ENCODE measurements around the gene ME3. TPM values are rescaled to one million over a fixed set of nuclear protein-coding genes. Genes with fewer than 3 reads are reported as not detected.

ME3 gene
- total and polyA plus RNA-seq, 4 donors, result 1.4 to 7.2 (median 2.3) TPM

DNA sequence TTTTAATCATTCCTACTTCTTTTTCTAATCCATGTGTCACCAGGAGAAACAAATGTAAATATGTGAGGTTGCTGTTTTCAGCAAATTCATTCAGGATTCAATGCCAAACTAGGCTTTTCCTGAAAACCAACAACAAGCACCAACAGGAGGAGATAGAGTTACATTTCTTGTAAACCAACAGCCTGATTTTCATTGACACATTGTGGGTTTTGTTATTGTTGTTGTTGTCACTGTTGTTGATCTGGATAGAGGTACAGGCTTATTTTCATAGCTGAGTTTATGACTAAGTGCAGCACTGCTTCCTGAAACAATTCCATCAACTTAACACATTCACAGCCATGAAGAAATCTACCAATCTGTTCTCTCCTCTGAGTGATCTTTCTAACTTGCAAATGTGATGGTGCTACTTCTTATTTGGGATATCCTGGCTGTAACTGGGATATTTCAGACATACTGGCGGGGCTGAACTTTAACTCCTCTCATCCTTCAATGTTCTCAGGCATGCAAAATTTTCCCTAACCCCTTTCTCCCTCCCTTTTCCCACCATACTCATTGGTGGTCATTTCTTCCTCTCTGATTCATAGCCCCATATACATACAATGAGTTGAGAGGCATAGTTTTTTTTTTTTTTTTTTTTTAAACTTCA is 65.5 kb downstream of the ME3 start (continued):
- TF ChIP-seq, protein P1, sequence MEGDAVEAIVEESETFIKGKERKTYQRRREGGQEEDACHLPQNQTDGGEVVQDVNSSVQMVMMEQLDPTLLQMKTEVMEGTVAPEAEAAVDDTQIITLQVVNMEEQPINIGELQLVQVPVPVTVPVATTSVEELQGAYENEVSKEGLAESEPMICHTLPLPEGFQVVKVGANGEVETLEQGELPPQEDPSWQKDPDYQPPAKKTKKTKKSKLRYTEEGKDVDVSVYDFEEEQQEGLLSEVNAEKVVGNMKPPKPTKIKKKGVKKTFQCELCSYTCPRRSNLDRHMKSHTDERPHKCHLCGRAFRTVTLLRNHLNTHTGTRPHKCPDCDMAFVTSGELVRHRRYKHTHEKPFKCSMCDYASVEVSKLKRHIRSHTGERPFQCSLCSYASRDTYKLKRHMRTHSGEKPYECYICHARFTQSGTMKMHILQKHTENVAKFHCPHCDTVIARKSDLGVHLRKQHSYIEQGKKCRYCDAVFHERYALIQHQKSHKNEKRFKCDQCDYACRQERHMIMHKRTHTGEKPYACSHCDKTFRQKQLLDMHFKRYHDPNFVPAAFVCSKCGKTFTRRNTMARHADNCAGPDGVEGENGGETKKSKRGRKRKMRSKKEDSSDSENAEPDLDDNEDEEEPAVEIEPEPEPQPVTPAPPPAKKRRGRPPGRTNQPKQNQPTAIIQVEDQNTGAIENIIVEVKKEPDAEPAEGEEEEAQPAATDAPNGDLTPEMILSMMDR (IDR thresholded peaks at IDR 0.05; ENCODE audit: low read depth, low read length, missing input control), result no peak
- no peak for TF ChIP-seq RXRA (IDR thresholded peaks at IDR 0.05)

DNA sequence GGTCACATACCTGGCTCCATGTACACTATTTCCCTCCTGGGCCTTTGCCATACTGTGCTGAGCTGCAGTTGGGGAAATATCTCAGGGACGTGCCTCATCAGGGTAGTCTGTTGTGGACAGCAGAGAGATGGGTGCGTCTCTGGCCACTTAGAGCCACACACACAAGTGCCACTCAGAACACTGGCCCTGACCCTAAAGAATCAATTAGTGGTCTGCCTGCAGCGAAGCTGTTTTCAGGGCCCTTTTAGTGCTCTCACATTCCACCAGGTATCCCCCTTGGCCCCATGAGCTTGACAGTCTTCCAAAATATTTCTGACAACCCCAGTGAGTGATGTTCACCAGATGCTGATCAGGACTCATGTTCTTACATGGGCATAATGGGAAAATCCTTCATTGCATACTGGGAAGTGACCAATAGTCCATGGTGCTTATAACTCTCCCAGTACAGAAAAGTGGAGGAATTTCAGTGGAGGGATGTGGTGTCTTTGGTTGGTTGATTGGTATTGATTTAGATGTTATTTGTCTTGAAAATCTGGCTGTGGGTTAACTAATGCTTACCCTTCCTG is 66.1 kb downstream of the ME3 start:
- no peak overlapping the region for H3K27ac ChIP-seq (ENCODE audit: low read depth in 1 of 2, low read length in 2 of 2)
- H3K9ac ChIP-seq (ENCODE audit: low read depth in 1 of 2, low read length in 2 of 2), result no peak overlapping the region
- peaks cover 0 to 5% (median 1%) of the 10 kb centered on the region in 4 donors for H3K4me1 ChIP-seq (ENCODE audit: control insufficient read depth in 4 of 4, insufficient read depth in 4 of 4, low read length in 3 of 4)
- no peaks in the 10 kb centered on the region for H3K27me3 ChIP-seq (ENCODE audit: control insufficient read depth in 4 of 4, insufficient read depth in 4 of 4, low read length in 3 of 4)
- DNase-seq (ENCODE audit: low spot score), result no peak
- H3K9me3 ChIP-seq (ENCODE audit: control insufficient read depth in 4 of 4, low read length in 3 of 4), result no peaks in the 10 kb centered on the region
- no peak overlapping the region for H3K4me3 ChIP-seq (ENCODE audit: low read depth in 1 of 3, low read length in 3 of 3)
- H3K36me3 ChIP-seq (ENCODE audit: control insufficient read depth in 4 of 4, insufficient read depth in 3 of 4, low read depth in 1 of 4, low read length in 3 of 4), result no peaks in the 10 kb centered on the region
- 92% methylated on average over 3 of the region's 3 CpGs for WGBS
- TF ChIP-seq, protein P2, sequence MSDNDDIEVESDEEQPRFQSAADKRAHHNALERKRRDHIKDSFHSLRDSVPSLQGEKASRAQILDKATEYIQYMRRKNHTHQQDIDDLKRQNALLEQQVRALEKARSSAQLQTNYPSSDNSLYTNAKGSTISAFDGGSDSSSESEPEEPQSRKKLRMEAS (IDR thresholded peaks at IDR 0.05), result no peak
- TF ChIP-seq, protein P3, sequence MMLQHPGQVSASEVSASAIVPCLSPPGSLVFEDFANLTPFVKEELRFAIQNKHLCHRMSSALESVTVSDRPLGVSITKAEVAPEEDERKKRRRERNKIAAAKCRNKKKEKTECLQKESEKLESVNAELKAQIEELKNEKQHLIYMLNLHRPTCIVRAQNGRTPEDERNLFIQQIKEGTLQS (IDR thresholded peaks at IDR 0.05), result no peak
- TF ChIP-seq NR2F2 (IDR thresholded peaks at IDR 0.05) (no peak), SP1 (IDR thresholded peaks at IDR 0.05) (no peak), GABPA (IDR thresholded peaks at IDR 0.05 in 1 of 2, conservative IDR thresholded peaks at IDR 0.05 in 1 of 2) (no peak), HNF4A (conservative IDR thresholded peaks at IDR 0.05) (no peak), EGR1 (IDR thresholded peaks at IDR 0.05; ENCODE audit: low read depth in 2 of 2) (no peak)

DNA sequence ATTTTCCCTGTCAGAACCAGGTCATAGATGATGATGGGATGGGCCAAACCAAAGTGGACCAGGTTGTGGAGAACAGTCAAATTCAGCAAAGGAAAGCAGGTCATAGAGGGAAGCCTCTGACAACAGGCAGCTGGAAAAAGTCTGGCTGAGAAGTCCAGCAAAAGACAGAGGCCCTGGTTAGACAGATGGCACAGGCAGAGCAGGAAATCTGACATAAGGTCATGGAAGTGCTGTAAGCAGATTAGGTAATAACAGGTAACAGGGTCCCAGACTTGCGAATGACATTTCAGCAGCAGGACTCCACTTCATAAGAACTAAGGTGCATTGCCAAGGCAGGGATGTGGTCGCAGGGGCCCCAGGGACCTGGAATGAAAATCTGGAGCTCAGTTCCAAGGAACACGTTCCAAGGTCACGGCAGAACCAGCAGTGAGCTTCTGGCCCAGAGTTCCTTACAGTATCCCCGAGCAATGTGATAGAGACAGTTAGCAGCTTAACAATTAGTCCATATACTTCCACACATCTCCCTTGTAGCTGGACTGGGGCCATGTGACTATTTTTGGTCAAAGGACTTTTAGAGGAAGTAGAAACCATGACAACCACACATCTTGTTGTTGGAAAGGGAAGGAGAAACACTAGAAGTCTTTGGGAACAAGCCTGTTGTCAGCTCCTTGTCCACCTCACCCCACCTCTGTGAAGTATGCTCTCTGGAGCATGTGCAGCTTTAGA is 75.4 kb downstream of the ME3 start:
- Histone ChIP-seq H3K9ac (ENCODE audit: low read depth in 1 of 2, low read length in 2 of 2) (no peak overlapping the region), H3K27me3 (ENCODE audit: control insufficient read depth in 4 of 4, insufficient read depth in 4 of 4, low read length in 3 of 4) (no peaks in the 10 kb centered on the region), H3K9me3 (ENCODE audit: control insufficient read depth in 4 of 4, low read length in 3 of 4) (no peaks in the 10 kb centered on the region), H3K4me3 (ENCODE audit: low read depth in 1 of 3, low read length in 3 of 3) (no peak overlapping the region), H3K4me1 (ENCODE audit: control insufficient read depth in 4 of 4, insufficient read depth in 4 of 4, low read length in 3 of 4) (no peaks in the 10 kb centered on the region), H3K36me3 (ENCODE audit: control insufficient read depth in 4 of 4, insufficient read depth in 3 of 4, low read depth in 1 of 4, low read length in 3 of 4) (no peaks in the 10 kb centered on the region), H3K27ac (ENCODE audit: low read depth in 1 of 2, low read length in 2 of 2) (no peak overlapping the region)
- TF ChIP-seq RXRA (IDR thresholded peaks at IDR 0.05), result peak in 1 of 2 donors; percentile 8
- TF ChIP-seq, protein P2 (IDR thresholded peaks at IDR 0.05), result no peak
- DNase-seq (ENCODE audit: low spot score), result no peak
- WGBS, result 82% methylated on average over 5 of the region's 5 CpGs

DNA sequence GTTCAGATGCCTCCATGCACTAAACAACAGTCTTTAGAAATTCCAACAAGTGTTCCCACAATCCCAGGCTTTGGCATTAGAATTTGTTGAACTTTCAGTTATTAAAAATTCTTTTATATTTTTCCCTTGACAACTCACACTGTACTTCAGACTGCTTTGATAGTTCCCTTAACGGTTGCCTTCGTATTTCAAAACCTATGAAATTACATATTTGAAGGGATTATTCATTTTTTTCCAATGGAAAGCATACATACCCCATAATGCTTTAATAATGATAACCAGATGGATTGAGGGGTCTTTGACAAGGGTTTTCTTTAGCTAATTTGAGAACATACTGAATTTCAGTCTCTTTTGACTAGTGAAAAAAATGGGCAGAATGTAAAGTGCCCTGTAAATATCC is 76.5 kb downstream of the ME3 start:
- Histone ChIP-seq H3K36me3 (ENCODE audit: control insufficient read depth in 4 of 4, insufficient read depth in 3 of 4, low read depth in 1 of 4, low read length in 3 of 4) (no peaks in the 10 kb centered on the region), H3K4me3 (ENCODE audit: low read depth in 1 of 3, low read length in 3 of 3) (no peak overlapping the region), H3K27me3 (ENCODE audit: control insufficient read depth in 4 of 4, insufficient read depth in 4 of 4, low read length in 3 of 4) (no peaks in the 10 kb centered on the region), H3K9me3 (ENCODE audit: control insufficient read depth in 4 of 4, low read length in 3 of 4) (no peaks in the 10 kb centered on the region), H3K4me1 (ENCODE audit: control insufficient read depth in 4 of 4, insufficient read depth in 4 of 4, low read length in 3 of 4) (no peaks in the 10 kb centered on the region), H3K9ac (ENCODE audit: low read depth in 1 of 2, low read length in 2 of 2) (no peak overlapping the region), H3K27ac (ENCODE audit: low read depth in 1 of 2, low read length in 2 of 2) (no peak overlapping the region)
- 96% methylated on average over 2 of the region's 2 CpGs for WGBS
- no peak for DNase-seq (ENCODE audit: low spot score)
- no peak for TF ChIP-seq TAF1 (conservative IDR thresholded peaks at IDR 0.05)
- TF ChIP-seq HNF4A (conservative IDR thresholded peaks at IDR 0.05), result no peak
- no peak for TF ChIP-seq YY1 (IDR thresholded peaks at IDR 0.05)
- no peak for TF ChIP-seq HNF4G (IDR thresholded peaks at IDR 0.05)

Measured in liver (tissue), 9 donors.